Mucosa of rectum (tissue), 2 donors: Measurements from ENCODE around the gene TMEM247.

Experiments used
- H3K27ac ChIP-seq, 2 donors: one replicate each; pipeline ENCODE4 v1.7.0; 2013; ENCODE audit warnings: inconsistent platforms in 2 of 2, low read depth in 2 of 2, low read length in 2 of 2
- H3K27me3 ChIP-seq, 2 donors: one replicate each; pipeline ENCODE4 v1.7.0; 2013; ENCODE audit warnings: low read length in 2 of 2; ENCODE audit not compliant: control insufficient read depth in 2 of 2, insufficient read depth in 2 of 2
- H3K36me3 ChIP-seq, 2 donors: one replicate each; pipeline ENCODE4 v1.7.0; 2013; ENCODE audit warnings: low read length in 2 of 2; ENCODE audit not compliant: control insufficient read depth in 2 of 2, insufficient read depth in 2 of 2
- H3K4me1 ChIP-seq, 2 donors: one replicate each; pipeline ENCODE4 v1.7.0; 2013; ENCODE audit warnings: low read length in 2 of 2, mild to moderate bottlenecking in 1 of 2; ENCODE audit not compliant: control insufficient read depth in 2 of 2, insufficient read depth in 2 of 2
- H3K4me3 ChIP-seq, 2 donors: one replicate each; pipeline ENCODE4 v1.7.0; 2013; ENCODE audit warnings: low read length in 2 of 2
- H3K9ac ChIP-seq, 2 donors: one replicate each; pipeline ENCODE4 v1.7.0; 2013; ENCODE audit warnings: low read length in 2 of 2, low read depth in 1 of 2, mild to moderate bottlenecking in 1 of 2
- H3K9me3 ChIP-seq, 2 donors: one replicate each; pipeline ENCODE4 v1.7.0; 2013; ENCODE audit warnings: low read length in 2 of 2; ENCODE audit not compliant: control insufficient read depth in 2 of 2
- donor health status: healthy.
- donor health status: Normal muscosa, but diverticular disease.

TMEM247 gene

GRCh38 chr2:46456789-46457188 lies 22.6 kb upstream of the TMEM247 start:
- Histone ChIP-seq H3K36me3 (no peaks in the 10 kb centered on the region), H3K27me3 (no peaks in the 10 kb centered on the region), H3K9ac (no peak overlapping the region)

GRCh38 chr2:46458763-46459500 lies 20.4 kb upstream of the TMEM247 start:
- Histone ChIP-seq H3K9me3 (no peaks in the 10 kb centered on the region), H3K27ac (no peak overlapping the region), H3K36me3 (no peaks in the 10 kb centered on the region), H3K4me1 (peaks cover 0 to 6% of the 10 kb centered on the region in 2 donors), H3K27me3 (no peaks in the 10 kb centered on the region), H3K4me3 (no peak overlapping the region), H3K9ac (peak overlapping the region in 1 of 2 donors; percentile 24)

More at GRCh38 chr2:46456789-46457188, 22.6 kb upstream of the TMEM247 start:
- Histone ChIP-seq H3K9me3 (no peaks in the 10 kb centered on the region), H3K4me1 (peaks cover 0 to 6% of the 10 kb centered on the region in 2 donors), H3K27ac (no peak overlapping the region), H3K4me3 (no peak overlapping the region)

- H3K9ac ChIP-seq: no peak overlapping the region
- H3K27ac ChIP-seq: peak overlapping the region in 1 of 2 donors; percentile 41
Observed at GRCh38 chr2:46459694-46460093, 19.7 kb upstream of the TMEM247 start.

GRCh38 chr2:46460241-46460921 lies 19.0 kb upstream of the TMEM247 start:
- Histone ChIP-seq H3K4me1 (peaks cover 0 to 6% of the 10 kb centered on the region in 2 donors), H3K4me3 (no peak overlapping the region), H3K27ac (peak overlapping the region in 1 of 2 donors; percentile 41), H3K27me3 (no peaks in the 10 kb centered on the region), H3K9me3 (no peaks in the 10 kb centered on the region), H3K36me3 (no peaks in the 10 kb centered on the region), H3K9ac (peak overlapping the region in 1 of 2 donors; percentile 9)

More at GRCh38 chr2:46459694-46460093, 19.7 kb upstream of the TMEM247 start:
- no peaks in the 10 kb centered on the region for H3K27me3 ChIP-seq
- H3K4me3 ChIP-seq: no peak overlapping the region
- no peaks in the 10 kb centered on the region for H3K36me3 ChIP-seq
- H3K4me1 ChIP-seq: peaks cover 0 to 6% of the 10 kb centered on the region in 2 donors
- H3K9me3 ChIP-seq: no peaks in the 10 kb centered on the region

- Histone ChIP-seq H3K27me3 (no peaks in the 10 kb centered on the region), H3K36me3 (no peaks in the 10 kb centered on the region), H3K4me1 (peaks cover 0 to 6% of the 10 kb centered on the region in 2 donors), H3K9ac (no peak overlapping the region), H3K4me3 (no peak overlapping the region), H3K9me3 (no peaks in the 10 kb centered on the region), H3K27ac (peak overlapping the region in 1 of 2 donors; percentile 13)
Observed at GRCh38 chr2:46461011-46461674, 18.2 kb upstream of the TMEM247 start.

- peaks cover 0 to 6% of the 10 kb centered on the region in 2 donors for H3K4me1 ChIP-seq
- H3K27ac ChIP-seq: peak overlapping the region in 1 of 2 donors; percentile 13
- H3K36me3 ChIP-seq: no peaks in the 10 kb centered on the region
- H3K9ac ChIP-seq: no peak overlapping the region
- H3K27me3 ChIP-seq: no peaks in the 10 kb centered on the region
- H3K9me3 ChIP-seq: no peaks in the 10 kb centered on the region
- no peak overlapping the region for H3K4me3 ChIP-seq
Observed at GRCh38 chr2:46461709-46462171, 17.6 kb upstream of the TMEM247 start.

GRCh38 chr2:46462936-46463335 lies 16.4 kb upstream of the TMEM247 start:
- Histone ChIP-seq H3K9ac (no peak overlapping the region), H3K4me3 (no peak overlapping the region), H3K4me1 (peaks cover 0 to 6% of the 10 kb centered on the region in 2 donors), H3K36me3 (no peaks in the 10 kb centered on the region), H3K27ac (no peak overlapping the region), H3K27me3 (no peaks in the 10 kb centered on the region), H3K9me3 (no peaks in the 10 kb centered on the region)

GRCh38 chr2:46469116-46469515 lies 10.2 kb upstream of the TMEM247 start:
- no peaks in the 10 kb centered on the region for H3K9me3 ChIP-seq
- H3K27ac ChIP-seq: no peak overlapping the region
- no peak overlapping the region for H3K9ac ChIP-seq
- H3K36me3 ChIP-seq: no peaks in the 10 kb centered on the region
- H3K27me3 ChIP-seq: no peaks in the 10 kb centered on the region
- H3K4me1 ChIP-seq: no peaks in the 10 kb centered on the region
- H3K4me3 ChIP-seq: no peak overlapping the region

- H3K4me1 ChIP-seq: no peaks in the 10 kb centered on the region
- no peaks in the 10 kb centered on the region for H3K36me3 ChIP-seq
- H3K27ac ChIP-seq: no peak overlapping the region
- no peak overlapping the region for H3K4me3 ChIP-seq
- no peaks in the 10 kb centered on the region for H3K9me3 ChIP-seq
- H3K9ac ChIP-seq: no peak overlapping the region
- no peaks in the 10 kb centered on the region for H3K27me3 ChIP-seq
Observed at GRCh38 chr2:46469700-46470099, 9.7 kb upstream of the TMEM247 start.

GRCh38 chr2:46470114-46470628 lies 9.2 kb upstream of the TMEM247 start:
- H3K9me3 ChIP-seq: no peaks in the 10 kb centered on the region
- H3K9ac ChIP-seq: no peak overlapping the region
- no peak overlapping the region for H3K27ac ChIP-seq
- H3K4me3 ChIP-seq: no peak overlapping the region
- H3K4me1 ChIP-seq: no peaks in the 10 kb centered on the region
- H3K27me3 ChIP-seq: no peaks in the 10 kb centered on the region
- no peaks in the 10 kb centered on the region for H3K36me3 ChIP-seq
